GM18519 (cell line): Measurements from ENCODE around the gene PRDX5.

ENCODE experiments used
- ATAC-seq: cut with Tn5 transposase; IDR thresholded peaks from one replicate; pipeline ENCODE4 v1.9.1; 2021; ENCODE audit warnings: mild to moderate bottlenecking, moderate library complexity; ENCODE audit not compliant: unreplicated experiment, low FRiP score

PRDX5 gene

DNA sequence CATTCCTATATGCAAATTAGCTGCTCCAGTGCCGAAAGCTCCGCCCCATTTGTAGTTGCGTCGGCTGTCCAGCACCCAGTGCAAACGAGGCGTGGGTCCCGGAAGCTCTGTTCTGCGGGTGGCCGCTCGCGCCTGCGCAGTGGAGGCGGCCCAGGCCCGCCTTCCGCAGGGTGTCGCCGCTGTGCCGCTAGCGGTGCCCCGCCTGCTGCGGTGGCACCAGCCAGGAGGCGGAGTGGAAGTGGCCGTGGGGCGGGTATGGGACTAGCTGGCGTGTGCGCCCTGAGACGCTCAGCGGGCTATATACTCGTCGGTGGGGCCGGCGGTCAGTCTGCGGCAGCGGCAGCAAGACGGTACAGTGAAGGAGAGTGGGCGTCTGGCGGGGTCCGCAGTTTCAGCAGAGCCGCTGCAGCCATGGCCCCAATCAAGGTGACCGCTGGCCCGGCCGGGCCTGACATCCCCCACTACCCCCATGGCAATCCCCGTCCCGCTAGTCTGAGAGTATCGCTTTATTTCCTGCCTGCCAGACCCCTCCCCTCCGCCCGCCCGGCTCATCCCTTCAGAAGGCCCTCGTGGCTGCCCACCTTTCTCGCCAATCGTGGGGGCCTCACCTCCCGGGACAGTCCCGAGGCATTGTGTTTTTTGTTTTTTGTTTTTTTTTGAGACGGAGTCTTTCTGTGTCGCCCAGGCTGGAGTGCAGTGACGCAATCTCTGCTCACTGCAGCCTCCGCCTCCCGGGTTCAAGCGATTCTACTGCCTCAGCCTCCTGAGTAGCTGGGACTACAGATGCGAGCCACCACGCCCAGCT lies at the start of gene PRDX5:
PRDX5 (plus strand) TSS at position 161 of the 805 bp plus-strand sequence; CDS start at position 256, 95 bp downstream.
- ATAC-seq = peak; percentile 58

DNA sequence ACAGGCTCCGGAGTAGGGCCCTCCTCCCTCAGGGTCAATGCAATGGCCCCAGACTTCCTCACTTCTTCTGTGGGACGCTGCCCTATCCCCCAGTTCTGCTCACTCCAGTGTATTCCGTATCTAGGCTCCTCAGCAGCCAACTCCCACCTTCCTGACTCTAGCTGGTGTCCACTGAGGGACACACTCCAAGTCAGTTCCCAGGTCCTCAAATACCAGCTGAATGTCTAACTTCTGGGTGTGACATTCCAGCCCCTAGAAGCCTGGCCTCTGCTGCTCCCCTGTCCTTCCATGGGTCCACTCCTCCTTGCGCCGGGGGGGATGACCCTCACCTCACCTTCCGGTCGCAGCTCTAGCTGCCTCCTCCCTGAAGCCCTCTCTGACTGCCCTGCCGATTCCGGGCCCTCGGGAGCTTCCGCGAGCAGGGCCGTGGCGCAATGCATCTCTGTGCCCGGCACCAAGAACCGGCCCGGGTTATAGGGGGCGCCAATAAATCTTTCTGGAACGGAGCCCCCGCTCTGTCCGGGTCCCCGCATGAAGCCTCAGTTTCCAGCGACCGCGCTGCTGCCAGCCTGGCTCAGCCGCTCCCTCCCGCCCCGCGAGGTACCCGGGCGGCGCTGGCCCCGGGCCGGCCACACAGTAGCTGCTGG lies 48.9 kb upstream of the PRDX5 start:
- peak; percentile 11 for ATAC-seq

DNA sequence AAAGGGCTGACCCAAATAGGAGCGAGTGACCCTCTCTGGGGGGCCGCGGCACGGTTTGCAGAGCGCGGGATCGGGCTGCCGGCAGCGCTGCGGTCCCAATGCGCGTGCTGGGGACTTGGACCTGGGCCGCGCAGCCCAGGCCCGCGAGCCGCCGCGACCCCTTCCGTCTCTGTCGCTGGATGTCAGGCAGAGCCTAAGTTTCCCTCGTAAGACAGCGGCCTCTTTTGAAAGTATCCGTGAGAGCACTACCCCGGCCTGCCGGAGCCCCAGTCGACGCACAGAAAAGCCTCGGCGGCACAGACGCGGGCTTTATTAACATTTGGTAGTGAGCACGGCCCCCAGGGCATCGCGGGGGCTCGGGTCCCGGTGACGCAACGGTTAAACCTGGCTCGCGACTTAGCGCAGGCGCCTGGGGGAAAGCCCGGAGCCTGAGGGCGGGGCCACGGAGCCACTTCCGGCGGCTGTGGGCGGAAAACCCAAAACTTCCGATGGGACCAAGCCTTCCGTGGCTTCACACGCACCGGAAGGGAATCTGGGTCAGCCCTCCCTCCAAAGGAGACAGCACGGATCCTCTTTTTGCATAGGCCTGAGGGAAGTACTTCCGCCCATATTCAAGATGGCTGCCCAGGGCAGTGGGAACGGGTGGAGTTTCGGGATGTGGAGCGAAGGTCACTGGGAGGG lies 48.2 kb upstream of the PRDX5 start:
- ATAC-seq = peak; percentile 44

DNA sequence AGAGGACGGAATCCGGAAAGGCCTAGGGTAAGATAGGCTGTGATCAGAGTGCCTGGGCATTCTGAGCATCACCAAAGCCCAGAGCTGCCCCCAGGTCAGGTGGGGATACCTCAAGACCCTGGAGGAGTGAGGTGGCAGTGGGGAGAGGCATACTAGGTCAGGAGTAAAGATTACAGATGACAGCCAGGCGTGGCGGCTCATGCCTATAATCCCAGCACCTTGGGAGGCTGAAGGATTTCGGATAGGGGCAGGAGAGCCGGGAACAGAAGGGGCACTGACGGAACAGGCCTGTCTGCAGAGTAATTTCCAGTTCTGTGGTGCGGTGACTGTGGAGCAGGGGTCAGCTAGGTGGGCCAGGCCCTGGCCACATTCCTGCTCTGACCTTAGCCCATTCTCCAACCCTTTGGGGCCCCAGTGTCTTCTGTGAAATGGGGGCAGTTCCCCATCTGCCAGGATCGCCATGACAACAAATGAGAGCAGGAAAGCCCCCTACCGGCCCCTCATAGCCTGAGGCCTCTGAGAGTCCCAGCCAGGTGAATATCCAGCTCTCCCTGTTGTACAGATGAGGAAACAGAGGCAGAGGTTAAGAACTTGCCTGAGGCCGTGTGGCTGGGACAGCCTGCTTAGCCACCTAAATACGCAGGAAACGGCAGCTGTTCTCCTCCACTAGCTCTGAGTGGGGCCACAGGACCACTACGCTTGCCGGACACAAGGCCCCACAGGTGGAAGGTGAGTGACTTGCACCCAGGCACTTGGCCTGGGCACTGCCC lies 42.7 kb upstream of the PRDX5 start:
- ATAC-seq = no peak

DNA sequence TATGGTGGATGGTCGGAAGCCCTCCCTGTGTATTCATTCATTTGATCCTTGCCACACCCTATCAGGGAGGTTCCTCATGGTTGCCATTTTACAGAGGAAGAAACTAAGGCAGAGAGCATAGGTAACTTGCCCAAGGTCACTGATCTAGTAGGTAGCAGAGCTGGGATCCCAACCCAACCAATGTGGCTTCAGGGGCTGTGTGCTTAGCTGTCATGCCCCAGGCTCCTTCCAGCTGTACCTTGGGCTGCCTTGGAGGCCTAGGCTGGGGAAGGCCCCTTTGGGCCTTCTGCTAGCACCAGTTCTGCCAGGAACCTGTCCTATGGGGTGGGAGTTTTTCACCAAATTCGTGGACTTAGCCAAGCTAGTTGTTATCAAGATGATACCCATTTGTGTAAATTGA lies 42.1 kb upstream of the PRDX5 start:
- ATAC-seq = no peak

DNA sequence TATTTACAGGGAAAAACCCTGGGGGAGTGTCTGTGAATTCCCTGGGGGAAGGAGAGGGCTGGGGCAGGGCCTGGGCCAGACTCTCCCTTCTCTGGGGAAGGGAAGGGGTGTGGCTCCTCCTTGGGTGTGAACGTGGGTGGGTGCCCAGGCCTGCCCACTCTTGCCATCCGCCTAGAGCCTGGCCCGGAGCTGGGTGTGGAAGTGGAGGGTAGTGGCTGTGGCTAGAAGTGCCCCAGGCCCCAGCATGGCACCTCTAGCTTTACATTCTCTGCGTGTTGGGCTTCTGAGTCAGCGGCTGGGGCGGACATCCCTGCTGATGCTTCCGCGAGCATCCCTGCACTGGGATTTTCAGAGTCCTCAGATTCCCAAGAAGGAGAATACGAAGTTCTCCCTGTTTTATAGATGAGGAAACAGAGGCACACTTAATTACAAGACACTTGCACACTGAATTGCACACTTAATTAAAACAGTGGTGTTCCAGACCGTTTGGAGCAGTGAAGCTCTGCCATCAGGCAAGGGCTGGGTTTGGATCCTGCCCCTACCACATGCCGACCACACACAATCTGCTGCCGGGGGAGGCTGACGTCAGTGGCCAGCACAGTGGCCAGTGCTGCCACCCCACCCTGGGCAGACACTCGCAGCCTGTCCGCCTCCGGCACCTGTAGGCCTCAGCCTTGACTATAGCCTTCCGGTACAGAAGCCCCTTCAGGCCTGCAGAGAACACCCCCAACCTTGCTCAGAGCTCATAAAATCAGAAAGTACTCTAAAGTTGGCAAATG lies 41.1 kb upstream of the PRDX5 start:
- no peak for ATAC-seq

DNA sequence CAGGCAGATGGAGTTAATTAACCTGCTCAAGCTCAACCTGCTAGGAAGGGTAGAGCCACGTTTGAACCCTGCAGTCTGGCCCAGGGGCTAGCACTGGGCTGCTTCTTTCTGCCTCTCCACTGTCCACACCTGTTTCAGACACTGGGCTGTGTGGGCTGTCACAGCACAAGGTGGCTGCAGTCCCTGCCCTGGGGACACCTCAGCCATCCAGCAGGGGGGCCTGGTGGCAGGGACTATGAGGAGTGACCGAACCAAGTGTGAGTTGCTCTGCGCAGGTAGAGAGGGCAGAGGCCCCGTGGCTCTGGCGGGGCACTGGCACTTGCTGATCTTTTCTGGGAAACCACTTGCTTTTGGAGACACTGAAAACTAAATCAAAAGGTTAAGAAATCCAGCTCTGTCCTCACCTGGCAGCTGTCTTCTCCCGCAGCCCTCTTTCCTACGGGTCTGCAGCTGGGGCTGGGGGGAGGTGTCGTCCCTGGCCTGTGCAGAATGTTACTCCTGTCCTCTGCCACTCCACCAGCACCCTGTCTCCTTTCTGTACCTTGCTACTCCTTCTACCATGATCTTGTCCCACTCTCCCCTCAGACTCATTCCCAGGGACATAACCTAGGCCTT lies 39.2 kb upstream of the PRDX5 start:
- no peak for ATAC-seq

DNA sequence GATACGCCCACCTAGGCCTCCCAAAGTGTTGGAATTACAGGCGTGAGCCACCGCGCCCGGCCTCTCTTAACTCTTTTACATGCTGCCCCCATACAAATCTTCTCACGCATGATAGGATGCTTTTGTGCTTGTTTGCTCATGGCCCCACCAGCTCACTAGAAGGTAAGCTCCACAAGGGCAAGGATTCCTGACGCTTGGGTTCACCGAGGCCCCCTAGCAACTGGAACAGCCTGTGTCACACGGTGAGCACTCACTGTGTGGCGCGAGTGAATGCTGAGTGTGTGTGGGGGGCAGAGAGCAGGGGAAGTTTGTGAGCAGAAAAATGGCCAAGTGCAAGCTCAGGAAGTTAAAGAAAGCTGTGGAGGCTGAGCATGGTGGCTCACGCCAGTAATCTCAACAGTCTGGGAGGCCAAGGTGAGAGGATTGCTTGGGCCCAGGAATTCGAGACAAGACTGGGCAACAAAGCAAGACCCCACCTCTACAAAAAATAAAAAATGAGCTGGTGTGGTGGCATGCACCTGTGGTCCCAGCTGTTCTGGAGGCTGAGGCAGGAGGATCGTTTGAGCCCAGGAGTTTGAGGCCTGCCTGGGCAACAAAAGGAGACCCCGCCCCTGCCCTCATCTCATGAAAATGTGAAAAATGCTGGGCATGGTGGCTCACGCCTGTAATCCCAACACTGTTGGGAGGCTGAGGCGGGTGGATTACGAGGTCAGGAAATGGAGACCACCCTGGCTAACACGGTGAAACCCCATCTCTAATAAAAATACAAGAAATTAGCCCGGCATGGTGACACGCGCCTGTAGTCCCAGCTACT lies 35.8 kb upstream of the PRDX5 start:
- no peak for ATAC-seq

DNA sequence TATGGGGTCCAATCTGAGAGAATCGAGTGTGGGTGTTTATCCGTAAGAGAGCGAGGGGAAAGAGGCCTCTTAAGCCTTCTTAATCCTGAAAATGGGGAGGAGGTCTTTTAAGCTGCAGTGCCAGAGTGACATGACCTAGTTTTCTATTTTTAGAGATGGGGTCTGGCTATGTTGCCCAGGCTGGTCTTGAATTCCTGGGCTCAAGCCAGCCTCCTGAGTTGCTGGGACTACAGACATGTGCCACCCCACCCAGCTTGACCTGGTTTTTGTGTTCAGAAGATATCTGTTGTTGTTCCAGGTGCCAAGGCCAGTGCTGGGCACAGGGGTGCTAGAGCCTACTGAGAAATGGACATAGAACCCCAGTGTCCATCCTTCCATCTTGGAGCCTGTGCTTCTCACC lies 34.8 kb upstream of the PRDX5 start:
- ATAC-seq = no peak

DNA sequence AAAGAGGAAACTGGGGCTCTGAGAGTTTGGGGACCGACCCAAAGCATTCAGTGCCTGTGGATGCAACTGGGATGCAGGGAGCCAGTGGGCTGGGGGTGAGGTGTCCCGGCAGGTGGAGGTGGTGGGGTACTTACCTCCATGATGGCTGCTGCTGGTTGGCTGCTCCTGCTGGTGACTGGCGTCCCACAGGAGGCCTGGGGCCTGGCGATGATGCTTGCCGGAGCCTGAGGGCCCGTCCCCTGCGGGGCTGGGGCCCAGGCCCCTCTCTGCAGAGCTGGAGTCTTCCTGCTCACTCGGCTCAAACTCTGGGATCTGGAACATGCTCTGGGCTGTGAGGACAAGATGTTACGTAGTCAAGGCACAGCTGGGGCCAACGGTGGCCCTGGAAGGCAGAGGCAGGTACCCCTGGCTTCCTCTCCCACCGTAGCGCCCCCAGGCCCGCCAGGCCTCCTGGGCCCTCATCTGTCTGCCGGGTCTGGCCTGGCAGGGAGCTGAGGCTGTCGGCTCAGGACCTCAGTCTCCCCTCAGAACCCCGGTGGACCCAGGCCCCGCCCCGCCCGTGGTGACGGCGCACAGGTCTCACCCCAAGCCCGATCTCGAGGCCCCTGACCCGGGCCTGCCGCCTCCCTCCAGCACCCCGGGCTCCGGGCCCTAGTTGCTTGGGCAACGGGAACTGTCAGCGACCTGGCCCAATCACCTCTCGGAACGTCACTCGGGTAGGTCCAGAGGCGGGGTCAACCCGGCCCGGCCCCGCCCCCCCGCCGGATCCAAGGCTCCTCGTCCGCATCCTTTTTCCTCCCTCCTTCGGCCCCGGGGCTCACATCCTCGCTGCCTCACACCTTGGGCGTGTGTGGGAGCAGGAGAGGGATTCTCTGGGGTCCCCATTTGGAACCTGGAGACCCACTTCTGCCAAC lies 33.6 kb upstream of the PRDX5 start, which contains the start of gene BAD:
BAD (minus strand) TSS at position 618 of the 914 bp plus-strand sequence; CDS start at position 321, 297 bp downstream.
- peak; percentile 63 for ATAC-seq

DNA sequence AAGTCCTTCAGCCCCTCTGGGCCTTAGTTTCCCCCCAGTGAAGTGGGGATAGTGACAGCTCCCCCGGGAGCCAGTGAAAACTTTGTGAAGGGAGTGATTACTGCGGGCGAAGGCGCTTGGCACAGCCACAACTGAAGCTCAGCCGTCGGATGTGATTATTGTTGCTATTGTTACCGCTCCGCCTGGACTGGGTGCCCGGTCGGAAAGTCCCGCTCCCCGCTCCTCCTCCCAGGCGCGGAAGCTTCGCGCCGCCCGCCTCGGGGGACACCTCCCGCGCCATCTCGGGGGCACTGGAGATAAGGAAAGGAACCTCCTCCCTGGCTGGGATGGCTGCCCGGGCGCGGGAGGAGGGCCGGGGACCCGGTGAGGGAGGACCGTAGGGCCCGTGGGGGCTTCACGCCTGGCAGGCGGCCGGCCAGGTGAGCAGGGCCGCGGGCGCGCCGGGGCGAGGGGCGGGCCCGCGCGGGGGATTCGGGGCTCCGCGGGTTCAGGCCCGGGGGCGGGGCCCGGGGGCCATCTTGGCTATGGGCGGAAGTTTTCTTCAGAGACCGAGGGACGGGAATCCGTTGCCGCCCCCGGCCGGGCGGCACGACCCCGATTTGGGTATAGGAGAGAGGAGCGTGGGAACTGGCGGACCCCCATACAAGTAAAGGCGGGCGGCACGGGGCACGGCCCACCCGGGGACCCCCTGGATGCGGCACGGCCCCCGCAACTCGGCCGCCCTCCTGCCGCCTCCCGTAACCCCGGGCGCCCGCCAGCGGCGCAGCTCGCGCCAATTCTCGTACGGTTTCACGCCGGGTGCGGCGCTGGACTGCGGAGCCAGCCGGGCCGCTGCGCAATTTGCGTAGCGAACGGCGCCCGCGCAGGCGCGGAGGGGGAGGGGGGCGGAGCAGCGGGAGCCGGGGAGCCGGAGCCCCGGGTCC lies 32.7 kb upstream of the PRDX5 start, which contains the start of gene GPR137:
GPR137 (plus strand) TSS at position 887 of the 923 bp plus-strand sequence. CDS start 677 bp downstream, outside the sequence.
- peak; percentile 53 for ATAC-seq

DNA sequence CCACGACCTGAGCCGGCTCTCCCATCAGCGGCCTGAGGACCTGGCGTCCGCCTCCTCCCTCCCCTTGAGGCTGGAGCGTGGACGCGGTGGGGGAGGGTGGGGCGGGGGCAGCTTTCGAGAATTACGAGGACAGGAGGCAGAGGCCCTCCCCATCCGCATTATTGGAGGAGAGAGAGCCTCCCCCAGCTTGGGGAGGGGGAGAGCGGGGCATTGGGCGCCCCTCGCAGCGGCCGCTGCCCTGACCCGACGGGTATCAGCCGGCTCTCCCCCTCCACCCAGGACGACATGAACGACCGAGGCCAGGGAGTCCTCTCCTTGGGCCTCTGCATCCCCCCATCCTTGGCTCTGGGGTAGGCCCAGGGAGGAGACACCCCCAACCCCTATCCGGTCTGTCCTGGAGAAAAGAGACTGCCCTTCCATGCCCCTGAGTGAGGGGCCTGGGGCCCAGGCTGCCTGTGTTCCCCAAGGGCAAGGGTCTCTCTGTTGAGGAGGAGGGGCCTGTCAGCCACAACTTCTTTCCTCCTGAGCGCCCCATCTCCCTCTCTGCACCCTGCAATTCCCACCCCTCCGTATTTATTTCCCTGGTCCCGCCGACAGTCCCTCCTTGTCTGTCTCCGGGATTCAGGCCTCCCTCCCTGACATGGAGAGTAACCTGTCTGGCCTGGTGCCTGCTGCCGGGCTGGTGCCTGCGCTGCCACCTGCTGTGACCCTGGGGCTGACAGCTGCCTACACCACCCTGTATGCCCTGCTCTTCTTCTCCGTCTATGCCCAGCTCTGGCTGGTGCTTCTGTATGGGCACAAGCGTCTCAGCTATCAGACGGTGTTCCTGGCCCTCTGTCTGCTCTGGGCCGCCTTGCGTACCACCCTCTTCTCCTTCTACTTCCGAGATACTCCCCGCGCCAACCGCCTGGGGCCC lies 31.8 kb upstream of the PRDX5 start:
- no peak for ATAC-seq

DNA sequence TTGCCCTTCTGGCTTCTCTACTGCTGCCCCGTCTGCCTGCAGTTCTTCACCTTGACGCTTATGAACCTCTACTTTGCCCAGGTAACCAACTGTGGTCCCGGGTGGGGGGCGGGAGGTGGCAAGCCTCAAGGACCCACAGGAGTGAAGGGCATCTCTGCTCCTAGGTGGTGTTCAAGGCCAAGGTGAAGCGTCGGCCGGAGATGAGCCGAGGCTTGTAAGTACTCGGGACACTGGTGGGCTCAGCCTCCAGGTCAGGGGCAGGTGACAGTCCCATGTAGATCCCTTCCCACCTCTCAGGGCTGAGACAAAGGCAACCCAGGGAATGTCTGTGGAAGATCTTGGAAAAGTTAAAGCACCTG lies 31.1 kb upstream of the PRDX5 start:
- no peak for ATAC-seq

DNA sequence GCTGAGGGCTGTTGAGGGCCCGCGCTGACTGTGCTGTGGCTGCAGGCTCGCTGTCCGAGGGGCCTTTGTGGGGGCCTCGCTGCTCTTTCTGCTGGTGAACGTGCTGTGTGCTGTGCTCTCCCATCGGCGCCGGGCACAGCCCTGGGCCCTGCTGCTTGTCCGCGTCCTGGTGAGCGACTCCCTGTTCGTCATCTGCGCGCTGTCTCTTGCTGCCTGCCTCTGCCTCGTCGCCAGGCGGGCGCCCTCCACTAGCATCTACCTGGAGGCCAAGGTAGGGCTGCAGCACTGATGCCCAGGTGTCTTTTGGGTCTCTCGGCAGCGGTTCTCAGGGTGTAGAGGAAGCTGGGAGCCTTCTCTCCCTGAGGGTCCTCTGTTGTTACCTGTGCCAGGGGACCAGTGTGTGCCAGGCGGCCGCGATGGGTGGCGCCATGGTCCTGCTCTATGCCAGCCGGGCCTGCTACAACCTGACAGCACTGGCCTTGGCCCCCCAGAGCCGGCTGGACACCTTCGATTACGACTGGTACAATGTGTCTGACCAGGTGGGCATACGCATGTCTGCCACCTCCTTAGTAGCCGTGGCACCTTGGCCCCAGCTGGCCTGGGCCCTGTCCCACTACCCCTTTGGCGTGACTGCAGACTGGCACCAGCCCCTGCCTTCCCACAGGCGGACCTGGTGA lies 30.1 kb upstream of the PRDX5 start:
- ATAC-seq = no peak

DNA sequence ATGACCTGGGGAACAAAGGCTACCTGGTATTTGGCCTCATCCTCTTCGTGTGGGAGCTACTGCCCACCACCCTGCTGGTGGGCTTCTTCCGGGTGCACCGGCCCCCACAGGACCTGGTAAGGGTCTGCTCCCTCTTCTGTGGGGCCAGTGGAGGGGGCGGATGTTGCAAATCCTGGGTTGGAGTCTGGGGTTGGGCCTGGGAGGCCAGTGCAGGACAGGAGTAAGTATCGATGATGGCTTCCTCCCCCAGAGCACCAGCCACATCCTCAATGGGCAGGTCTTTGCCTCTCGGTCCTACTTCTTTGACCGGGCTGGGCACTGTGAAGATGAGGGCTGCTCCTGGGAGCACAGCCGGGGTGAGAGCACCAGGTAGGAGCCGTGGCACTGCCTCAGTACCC lies 29.6 kb upstream of the PRDX5 start:
- ATAC-seq = no peak
